GM10266 (cell line): ENCODE results near the gene SMAP2.

Source experiments
- DNase-seq: peaks from one replicate; pipeline ENCODE4 v3.0.0; 2012; ENCODE audit errors: extremely low spot score
- TF ChIP-seq, protein P1 (sequence below): IDR thresholded peaks from 2 replicates; pipeline ENCODE4 v1.5.1; 2012; ENCODE audit warnings: mild to moderate bottlenecking, low read depth; ENCODE audit not compliant: control insufficient read depth, insufficient read depth; ENCODE audit errors: missing control alignments

The SMAP2 gene

GRCh38 chr1:40411843-40412242 lies 38.3 kb downstream of the SMAP2 start:
- TF ChIP-seq, protein P1, sequence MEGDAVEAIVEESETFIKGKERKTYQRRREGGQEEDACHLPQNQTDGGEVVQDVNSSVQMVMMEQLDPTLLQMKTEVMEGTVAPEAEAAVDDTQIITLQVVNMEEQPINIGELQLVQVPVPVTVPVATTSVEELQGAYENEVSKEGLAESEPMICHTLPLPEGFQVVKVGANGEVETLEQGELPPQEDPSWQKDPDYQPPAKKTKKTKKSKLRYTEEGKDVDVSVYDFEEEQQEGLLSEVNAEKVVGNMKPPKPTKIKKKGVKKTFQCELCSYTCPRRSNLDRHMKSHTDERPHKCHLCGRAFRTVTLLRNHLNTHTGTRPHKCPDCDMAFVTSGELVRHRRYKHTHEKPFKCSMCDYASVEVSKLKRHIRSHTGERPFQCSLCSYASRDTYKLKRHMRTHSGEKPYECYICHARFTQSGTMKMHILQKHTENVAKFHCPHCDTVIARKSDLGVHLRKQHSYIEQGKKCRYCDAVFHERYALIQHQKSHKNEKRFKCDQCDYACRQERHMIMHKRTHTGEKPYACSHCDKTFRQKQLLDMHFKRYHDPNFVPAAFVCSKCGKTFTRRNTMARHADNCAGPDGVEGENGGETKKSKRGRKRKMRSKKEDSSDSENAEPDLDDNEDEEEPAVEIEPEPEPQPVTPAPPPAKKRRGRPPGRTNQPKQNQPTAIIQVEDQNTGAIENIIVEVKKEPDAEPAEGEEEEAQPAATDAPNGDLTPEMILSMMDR: no peak
- no peak for DNase-seq

DNA sequence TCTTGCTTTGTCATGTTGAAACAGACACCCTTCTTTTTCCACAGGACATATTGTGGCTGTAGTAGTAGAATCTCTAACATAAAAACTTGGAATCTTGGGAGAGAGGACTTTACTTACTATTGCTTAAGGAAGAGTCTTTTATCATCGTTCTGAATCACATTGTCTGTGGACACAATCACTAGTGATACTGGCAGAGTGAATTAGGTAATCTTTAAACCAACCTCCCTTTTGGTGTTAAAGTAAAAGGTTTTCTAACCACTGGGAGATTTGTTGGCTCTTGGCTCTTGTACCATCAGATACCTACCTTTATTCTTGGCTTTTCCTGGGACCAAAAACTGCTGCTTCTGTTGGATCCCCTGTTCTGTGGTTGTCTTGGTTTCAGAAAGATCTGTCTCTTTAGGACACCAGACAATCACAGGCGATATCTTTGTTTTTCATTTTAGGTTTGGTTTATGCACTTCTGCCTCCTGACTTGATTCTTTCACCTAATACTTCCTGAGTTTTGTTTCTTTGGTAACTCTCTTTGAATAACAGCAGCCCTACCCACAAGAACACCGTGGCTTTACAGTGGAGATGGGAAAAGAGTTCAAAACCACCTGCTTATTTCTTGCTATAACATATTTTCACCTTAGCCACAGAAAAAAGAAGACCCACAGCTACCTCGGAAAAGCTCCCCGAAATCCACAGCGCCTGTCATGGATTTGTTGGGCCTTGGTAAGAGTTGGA lies 40.2 kb downstream of the SMAP2 start:
- DNase-seq: no peak
- TF ChIP-seq, protein P1: no peak

DNA sequence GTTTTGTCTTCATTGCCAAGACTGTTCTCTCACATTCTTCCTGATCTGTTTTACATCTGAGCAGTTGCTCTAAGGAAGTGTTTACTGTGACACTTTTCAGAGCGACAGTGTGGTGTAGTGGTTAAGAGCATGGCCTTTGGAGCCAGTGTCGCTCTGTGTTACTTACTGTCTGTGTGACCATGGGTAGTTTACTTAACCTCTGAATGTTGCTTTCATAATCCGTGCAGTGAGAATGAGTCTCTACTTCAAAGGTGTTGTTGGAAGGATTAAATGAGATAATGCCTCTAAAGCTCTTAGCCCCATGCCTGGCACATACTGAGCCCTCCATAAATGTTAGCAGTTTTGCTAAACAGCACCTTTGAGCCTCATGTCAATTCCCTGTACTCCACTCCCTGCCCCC lies 40.8 kb downstream of the SMAP2 start:
- TF ChIP-seq, protein P1: no peak
- DNase-seq: no peak

GRCh38 chr1:40416709-40417108 lies 43.2 kb downstream of the SMAP2 start:
- no peak for DNase-seq
- TF ChIP-seq, protein P1: no peak

DNA sequence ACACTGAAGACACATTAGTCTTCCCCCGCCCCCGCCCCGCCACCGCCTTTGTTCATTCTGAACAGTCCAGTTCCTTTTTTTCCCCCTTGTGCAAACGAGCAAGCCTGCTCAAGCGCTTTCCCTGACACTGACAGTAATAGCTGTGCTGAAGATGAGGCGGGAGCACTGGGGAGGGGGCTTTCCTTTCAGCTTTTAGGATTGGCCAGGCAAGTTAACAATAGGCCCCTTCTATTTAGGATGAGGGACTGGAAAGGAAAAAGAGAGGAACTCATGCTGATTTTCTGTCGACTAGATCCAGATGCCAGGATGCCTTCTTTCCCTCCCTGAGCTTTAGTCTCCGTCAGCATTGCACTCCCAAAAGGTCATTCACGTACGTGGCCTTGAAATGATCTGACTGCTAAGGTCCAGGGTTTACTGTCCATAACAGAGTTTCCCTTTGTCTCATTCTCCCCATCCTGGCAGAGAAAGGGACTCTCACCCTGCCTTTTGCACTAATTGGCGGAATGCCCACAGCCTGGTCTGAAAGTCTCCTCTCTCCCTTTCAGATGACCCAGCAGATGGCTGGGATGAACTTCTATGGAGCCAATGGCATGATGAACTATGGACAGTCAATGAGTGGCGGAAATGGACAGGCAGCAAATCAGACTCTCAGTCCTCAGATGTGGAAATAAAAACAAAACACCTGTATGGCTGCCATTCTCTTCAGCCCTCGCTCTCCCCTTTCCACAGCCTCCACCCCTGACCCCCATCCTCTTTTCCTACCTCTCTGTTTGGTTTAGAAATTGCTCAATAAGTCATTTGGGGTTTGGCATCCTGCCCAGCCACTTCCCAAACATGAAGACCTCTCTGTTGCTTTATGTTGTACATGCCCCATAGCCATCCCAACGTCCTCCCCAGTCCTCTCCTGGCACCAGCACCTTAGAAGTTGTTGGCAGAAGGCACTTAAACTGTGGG lies 48.2 kb downstream of the SMAP2 start:
- DNase-seq: no peak
- TF ChIP-seq, protein P1: no peak

DNA sequence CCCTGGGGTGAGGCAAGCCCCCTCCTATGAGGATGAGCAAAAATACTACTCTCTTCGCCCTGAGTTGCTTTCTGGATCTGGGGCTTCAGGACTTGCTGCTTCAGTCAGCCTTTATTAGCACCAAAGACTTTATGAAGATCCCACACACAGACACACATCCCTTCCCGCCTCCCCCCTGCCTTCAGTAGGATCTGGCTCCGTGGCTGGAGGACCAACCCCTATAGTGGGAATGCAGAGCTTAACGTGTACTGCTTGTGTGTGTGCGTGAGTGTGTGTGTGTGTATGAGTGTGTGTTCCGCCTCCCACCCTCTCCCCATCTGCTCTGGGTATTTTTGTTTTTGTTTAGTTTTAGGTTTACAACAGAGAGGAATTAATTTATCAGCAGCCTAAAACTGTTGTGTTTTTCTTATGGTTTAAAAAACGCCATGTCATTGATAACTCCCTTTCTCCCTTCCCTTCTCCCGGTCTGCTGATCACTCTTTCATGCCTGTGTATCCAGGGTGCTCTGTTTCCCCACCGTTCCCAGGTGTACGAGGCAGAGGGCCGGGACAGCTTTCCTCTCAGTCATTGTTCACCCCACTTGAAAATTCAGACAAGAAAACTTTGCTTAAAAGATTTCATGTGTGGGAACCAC lies 49.2 kb downstream of the SMAP2 start:
- DNase-seq: no peak
- TF ChIP-seq, protein P1: no peak
